ENCODE data around the gene CTPS2.
A peak's percentile ranks its signal among the peaks of the same experiment; 100 is the strongest.
"Not testable (repeated sequence)": the region's sequence is repeated elsewhere in the genome, so short reads cannot be mapped to it uniquely, and the experiment has no call there.

Gene CTPS2, protein sequence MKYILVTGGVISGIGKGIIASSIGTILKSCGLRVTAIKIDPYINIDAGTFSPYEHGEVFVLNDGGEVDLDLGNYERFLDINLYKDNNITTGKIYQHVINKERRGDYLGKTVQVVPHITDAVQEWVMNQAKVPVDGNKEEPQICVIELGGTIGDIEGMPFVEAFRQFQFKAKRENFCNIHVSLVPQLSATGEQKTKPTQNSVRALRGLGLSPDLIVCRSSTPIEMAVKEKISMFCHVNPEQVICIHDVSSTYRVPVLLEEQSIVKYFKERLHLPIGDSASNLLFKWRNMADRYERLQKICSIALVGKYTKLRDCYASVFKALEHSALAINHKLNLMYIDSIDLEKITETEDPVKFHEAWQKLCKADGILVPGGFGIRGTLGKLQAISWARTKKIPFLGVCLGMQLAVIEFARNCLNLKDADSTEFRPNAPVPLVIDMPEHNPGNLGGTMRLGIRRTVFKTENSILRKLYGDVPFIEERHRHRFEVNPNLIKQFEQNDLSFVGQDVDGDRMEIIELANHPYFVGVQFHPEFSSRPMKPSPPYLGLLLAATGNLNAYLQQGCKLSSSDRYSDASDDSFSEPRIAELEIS

DNA sequence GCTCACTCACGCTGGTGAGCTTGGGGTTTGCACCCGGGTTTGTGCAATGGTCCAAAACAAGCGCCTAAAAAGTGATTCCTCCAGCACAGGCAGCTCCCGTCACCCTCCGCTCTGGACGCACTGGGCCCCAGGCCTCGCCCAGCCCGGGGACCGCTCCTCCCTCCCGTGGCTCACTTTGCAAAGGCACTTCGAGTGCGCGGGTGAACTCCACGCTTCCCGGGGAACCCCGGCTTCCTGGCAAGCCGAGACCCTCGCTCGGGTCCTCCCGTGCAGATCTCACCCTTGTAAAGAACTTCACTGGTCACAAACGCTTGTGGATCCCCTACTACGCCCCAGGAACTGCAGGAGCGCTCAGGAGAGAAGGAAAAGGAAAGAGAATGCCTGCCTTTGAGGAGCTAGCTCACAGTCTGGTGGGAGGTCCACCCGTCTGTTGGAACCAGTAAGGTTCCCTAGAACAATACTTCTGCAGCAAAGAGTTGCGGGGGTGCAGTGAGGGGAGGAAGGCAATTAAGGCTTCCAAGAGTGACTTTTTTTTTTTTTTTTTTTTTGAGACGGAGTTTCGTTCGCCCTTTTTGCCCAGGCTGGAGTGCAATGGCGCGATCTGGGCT is at the start of gene CTPS2:
CTPS2 (minus strand) TSS at position 122 of the 608 bp plus-strand sequence. CDS start 9,767 bp downstream, outside the sequence.
- peak; percentile 18 for DNase-seq

- not testable (repeated sequence) for DNase-seq
Observed at GRCh38 chrX:16761500-16761899, 49.0 kb upstream of the CTPS2 start.

DNA sequence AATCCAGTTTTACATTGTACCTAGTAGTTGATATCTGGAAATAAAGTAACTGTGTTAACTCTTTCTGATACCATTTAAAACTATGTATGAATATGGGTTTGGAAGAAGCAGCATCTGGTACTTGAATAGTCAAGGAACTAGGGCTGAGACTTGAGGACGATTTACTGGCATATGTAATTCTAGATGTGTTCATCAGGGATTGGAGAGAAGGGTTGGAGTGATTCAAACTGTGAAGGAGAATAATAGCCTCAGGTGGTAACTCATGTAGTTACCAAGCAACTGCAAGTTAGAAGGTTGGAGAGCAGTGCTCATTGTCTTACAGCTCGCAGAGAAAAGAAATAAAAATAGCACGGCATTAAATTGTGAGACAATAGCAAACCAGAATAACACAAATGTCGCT is 44.3 kb upstream of the CTPS2 start:
- no peak for DNase-seq

DNA sequence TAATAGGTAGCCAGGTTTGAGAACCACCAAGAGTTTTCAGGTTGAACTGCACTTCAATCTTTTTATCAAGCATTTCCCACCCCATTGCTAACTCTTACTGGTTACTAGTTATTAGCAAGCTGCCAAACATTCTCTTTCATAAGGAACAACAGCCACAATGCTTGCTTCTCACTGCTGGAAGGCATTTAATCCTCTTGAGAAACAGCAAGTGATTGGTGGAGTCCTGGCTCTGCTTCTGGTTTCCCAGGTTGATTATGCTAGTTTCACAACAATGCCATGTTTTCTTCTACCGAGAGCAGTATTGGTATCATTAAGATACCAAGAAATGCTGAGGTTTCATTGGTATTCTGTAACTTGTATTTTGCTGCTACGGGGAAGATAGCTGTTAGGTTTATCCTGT is 41.5 kb upstream of the CTPS2 start:
- DNase-seq = no peak

DNA sequence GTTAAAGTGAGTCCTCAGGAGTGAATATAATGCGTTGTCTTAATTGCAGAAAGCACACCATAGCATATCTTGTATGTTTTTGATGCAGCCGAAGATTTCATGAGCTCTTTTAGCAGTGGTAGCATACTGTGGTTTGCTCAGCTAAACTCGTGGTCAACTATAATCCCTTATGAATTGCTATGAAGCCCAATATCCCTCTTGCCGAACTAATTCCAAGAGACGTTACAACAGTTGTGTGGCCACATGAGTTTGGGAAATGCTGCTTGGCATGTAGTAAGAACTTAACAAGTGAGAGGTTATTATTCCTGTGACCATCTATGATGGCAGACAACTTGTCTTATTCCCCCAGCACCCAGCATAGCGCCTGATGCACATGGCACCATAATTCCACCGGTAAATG is 37.7 kb upstream of the CTPS2 start:
- DNase-seq = no peak

DNA sequence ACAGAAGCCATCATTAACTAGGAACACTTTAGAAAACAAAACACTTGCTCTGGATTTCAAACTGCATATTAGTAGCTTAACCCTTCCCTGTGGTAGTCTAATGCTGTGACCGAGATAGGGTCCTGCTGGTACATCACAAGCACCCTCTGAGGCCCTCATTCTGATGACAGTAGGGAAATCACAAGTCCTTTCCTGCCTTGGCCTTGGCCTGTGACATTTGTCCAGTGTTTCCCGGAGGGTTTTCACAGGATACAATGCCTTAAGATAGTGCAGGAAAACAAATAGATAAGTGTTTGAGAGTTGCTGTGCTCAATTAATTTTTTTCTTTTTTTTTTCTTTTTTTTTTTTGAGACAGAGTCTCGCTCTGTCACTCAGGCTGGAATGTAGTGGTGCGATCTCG is 36.0 kb upstream of the CTPS2 start:
- no peak for DNase-seq

GRCh38 chrX:16745659-16746058 is 33.2 kb upstream of the CTPS2 start:
- DNase-seq = no peak

- no peak for DNase-seq
Observed at GRCh38 chrX:16745102-16745501, 32.6 kb upstream of the CTPS2 start.

GRCh38 chrX:16743604-16744325 is 31.3 kb upstream of the CTPS2 start:
- no peak for DNase-seq

- DNase-seq = no peak
Observed at GRCh38 chrX:16739574-16739973, 27.1 kb upstream of the CTPS2 start.

DNA sequence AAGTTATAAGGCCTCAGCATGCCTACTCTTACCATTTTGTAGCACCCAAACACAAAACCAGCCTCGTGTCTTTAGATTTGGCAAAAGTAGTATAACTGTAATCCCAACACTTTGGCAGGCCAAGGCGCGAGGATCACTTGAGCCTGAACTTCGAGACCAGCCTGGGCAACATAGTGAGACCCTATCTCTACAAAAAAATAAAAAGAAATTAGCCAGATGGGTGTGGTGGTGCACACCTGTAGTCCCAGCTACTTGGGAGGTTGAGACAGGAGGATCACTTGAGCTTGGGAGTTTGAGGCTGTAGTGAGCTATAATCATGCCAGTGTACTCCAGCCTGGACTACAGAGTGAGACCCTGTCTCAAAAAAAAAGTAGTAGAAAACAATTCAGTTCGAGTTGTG is 24.6 kb upstream of the CTPS2 start:
- DNase-seq = no peak

- no peak for DNase-seq
Observed at GRCh38 chrX:16733013-16733412, 20.5 kb upstream of the CTPS2 start.

DNA sequence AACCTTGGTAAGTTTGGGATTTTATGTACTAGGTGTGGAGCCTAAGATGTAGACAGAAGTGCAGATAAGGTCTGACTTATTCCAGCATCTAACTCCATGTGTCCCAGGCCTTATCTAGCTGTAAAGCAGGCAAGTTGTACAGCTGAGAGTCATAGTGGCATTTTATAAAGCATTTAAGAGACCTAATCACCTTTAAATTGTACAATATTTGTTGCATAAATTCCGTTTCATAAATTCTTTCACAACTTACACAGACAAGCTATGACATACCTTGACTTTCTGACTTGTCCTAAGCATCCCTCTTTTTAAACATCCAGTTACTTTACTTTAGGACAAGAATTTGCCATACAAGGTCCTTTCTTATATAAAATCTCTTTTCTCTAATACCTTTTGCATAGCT is 18.0 kb upstream of the CTPS2 start:
- DNase-seq = no peak

DNA sequence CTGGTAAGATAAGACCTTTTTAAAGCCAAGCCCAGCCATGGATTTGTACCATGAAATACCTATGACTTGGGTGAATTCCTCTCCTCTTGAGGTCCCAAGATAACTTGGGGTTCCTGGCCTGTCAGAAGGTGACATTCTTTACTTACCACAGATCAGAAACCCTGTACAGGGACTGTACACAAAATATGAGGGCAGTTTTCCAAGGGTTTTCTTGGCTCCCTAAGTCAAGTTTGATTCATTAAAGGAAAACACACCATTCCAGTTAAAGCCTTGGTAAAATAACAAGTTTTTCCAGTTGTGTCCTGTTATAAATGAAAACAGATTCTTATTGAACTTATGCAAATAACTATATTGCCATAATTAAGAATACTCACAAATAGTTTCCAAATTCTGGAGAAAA is 15.2 kb upstream of the CTPS2 start:
- DNase-seq = no peak

DNA sequence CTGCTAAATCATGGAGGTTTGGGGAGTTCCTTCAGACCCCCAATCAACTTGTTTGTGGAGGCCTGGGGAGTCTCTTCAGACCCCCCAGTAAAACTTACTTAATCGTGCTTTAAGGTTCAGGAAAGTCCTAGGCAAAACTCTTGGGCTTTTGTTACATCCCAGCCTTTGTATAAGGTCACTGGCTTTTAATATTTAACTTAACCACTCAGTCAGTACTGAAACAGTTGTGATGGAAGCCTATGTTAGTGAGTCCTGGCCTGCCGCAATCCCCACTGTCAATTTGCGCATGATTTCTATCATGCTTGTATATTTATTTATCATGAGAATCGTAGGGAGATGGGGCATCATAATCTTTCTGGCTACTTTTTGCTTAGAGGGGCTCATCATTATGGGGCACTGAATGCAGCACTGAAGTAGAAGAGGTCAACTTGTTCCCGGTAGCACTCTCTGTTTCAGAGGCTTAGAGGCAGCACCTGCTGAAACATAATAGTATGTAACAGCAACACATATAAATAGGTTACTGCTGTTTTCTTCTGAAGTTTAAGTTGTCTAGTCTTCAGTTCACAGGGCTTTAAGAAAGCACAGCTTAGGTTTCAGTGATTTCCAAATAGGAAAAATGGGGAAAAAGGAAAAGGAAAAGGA is 14.0 kb upstream of the CTPS2 start:
- DNase-seq = not testable (repeated sequence)

DNA sequence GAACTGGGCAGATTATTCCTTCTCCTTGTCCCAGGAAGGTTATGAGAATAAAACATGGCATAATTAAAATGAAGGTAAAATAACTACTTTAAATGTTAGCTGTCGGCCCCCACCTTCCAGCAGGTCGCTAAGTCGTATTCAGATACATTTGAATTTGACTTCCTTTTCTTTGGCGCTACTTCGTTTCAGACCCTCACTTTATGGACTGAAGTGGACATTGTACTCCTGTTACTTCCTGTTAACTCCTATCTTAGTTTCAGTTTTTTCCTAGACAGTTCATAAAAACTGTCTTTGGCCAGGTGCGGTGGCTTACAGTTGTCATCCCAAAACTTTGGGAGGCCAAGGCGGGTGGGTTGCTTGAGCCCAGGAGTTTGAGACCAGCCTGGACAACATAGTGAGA is 12.6 kb upstream of the CTPS2 start:
- DNase-seq = no peak

DNA sequence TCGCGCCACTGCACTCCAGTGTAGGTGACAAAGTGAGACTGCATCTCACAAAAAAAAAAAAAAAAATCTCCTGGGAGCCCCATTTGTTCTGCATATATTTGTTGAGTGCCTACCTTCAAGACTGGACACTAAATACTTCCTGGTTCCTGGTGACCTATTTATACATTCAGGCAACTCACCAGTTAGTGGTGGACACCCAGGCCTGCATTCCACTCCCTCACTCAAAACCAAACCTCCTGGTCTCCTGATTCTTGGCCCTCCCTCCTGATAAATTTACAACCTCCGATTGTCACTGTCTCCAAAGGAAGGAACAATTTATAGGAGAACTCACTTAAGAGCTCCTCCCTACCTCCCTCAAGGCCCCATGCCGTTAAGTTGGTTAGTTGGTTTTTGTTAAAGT is 10.0 kb upstream of the CTPS2 start:
- no peak for DNase-seq

DNA sequence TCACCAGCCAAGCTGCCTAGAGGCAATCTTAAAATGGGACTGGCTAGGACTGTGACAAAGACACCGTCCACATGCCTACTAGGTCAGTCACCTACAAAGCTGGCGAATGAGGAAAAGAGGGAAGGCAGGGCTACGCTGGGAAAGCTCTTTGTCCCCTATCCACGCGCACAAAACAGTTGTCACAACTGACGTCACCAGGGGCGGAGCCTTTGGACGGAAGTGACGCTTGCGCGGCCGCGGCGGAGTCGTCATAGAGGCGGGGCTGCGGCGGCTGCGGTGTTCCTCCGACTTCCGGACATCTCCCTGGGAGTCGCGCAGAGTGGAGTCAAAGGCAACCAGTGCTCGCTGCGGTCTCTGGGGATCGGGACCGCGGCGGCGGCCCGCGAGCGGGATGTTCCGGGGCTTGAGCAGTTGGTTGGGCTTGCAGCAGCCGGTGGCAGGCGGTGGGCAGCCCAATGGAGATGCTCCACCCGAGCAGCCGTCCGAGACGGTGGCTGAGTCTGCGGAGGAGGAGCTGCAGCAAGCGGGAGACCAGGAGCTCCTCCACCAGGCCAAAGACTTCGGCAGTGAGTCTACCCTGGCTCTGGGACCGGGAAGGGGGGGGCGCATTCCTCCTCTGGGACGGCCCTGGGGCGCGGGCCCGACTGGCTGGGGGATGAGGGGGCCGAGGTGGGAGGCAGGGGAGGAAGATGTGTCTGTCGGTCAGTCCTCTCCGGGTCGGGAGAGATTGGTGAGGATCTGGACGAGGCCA is 7.0 kb upstream of the CTPS2 start, which contains the start of gene SYAP1:
SYAP1 (plus strand) TSS at position 279 of the 751 bp plus-strand sequence; CDS start at position 392, 113 bp downstream.
- peak; percentile 87 for DNase-seq

DNA sequence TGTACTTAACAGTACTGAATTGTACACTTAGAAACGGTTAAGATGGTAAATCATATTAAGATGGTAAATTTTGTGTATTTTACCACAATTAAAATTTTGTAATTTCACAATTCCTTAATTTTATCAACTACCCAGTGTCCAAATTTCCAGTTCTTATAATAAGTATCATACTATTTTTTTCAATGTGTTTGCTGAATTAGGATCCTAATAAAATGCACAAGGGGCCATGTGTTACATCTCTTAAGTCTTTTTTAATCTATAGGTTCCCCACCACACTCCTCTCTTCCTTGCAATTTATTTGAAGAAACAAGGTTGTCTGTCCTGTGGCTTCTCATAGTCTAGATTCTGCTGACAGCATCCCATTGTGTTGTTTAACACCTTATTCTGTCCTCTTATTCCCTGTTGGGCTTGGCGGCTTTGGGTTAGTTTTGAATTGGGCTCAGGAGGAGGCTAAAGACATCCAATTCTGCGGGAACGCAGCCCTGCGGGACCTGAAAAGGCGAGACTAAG is 6.4 kb upstream of the CTPS2 start:
- no peak for DNase-seq

GRCh38 chrX:16716451-16716850 is 4.0 kb upstream of the CTPS2 start:
- DNase-seq = not testable (repeated sequence)

DNA sequence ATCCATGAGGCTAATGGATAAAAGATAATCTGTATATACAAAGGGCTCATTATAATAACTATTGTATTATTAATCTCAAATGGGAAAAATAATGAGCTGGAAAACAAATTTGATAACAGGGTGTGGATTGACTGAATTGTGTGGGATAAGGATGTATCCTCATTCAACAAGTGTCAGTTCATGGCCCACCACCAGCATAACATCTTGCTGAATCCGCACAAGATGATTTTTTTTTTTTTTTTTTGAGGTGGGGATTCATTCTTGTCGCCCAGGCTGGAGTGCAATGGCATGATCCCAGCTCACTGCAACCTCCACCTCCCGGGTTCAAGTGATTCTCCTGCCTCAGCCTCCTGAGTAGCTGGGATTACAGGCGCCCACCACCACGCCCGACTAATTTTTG is 3.2 kb upstream of the CTPS2 start:
- DNase-seq = not testable (repeated sequence)

DNA sequence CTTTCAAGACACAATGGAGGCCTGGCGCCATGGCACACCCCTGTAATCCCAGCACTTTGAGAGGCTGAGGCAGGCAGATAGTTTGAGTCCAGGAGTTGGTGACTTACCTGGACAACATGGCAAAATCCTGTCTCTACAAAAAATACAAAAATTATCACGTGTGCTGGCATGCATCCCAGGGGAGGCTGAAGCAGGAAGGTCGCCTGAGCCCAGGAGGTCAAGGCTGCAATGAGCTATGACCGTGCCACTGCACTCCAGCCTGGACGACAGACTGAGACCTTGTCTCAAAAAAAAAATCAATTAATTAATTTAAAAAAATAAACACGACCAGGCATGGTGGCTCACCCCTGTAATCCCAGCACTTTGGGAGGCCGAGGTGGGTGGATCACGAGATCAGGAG is 2.0 kb upstream of the CTPS2 start:
- no peak for DNase-seq

Data from stimulated activated CD4-positive, alpha-beta T cell treated with anti-CD3 and anti-CD28 coated beads, Interleukin-12 subunit alpha, Interleukin-12 subunit beta, amount 100 ng/mL, for 4 hours (primary cell).